ENCODE data around the gene CTNNA3. TPM values are rescaled to one million over a fixed set of nuclear protein-coding genes. Genes with fewer than 3 reads are reported as not detected.

CTNNA3 gene
- total RNA-seq, 1 experiment from 2014 or later, result 0.32 TPM

DNA sequence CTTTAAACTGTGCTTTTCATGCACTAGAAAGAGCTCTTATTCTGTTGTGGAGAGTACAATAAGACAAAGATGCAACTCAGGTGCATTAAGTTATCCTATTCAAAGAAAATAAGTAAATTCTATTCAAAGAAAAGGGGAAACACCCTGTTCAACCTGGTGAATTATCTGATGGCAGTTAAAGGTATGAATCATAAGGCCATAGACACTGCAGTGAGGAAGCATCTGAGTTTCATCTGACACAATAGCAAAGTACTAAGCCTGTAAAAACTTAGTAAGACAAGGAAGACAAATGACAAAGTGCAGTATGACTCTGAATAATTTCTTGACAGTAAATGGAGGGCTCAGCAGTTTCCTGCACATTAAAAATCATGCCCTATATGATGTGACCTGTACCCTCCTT lies 861.2 kb downstream of the CTNNA3 start:
- no TSS peak for BruUV-seq (replicated peaks)
- TF ChIP-seq, protein P1, sequence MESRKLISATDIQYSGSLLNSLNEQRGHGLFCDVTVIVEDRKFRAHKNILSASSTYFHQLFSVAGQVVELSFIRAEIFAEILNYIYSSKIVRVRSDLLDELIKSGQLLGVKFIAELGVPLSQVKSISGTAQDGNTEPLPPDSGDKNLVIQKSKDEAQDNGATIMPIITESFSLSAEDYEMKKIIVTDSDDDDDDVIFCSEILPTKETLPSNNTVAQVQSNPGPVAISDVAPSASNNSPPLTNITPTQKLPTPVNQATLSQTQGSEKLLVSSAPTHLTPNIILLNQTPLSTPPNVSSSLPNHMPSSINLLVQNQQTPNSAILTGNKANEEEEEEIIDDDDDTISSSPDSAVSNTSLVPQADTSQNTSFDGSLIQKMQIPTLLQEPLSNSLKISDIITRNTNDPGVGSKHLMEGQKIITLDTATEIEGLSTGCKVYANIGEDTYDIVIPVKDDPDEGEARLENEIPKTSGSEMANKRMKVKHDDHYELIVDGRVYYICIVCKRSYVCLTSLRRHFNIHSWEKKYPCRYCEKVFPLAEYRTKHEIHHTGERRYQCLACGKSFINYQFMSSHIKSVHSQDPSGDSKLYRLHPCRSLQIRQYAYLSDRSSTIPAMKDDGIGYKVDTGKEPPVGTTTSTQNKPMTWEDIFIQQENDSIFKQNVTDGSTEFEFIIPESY (IDR thresholded peaks at IDR 0.05; ENCODE audit: extremely low read depth, insufficient replicate concordance, low read length), result no peak
- TF ChIP-seq POLR2AphosphoS5 (IDR thresholded peaks at IDR 0.05; ENCODE audit: low read depth, low read length), result no peak
- no peak for TF ChIP-seq YY1 (IDR thresholded peaks at IDR 0.05; ENCODE audit: extremely low read depth, insufficient replicate concordance, low read depth, low read length)
- 0 out of 2 replicates have a peak, but pooled peaks have one; percentile 9 for TF ChIP-seq FOSL1 (IDR thresholded peaks at IDR 0.05; ENCODE audit: low read depth)
- TF ChIP-seq, protein P2, sequence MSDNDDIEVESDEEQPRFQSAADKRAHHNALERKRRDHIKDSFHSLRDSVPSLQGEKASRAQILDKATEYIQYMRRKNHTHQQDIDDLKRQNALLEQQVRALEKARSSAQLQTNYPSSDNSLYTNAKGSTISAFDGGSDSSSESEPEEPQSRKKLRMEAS (IDR thresholded peaks at IDR 0.05), result no peak
- Histone ChIP-seq H3K4me1 (ENCODE audit: control insufficient read depth in 1 of 2, insufficient read depth in 2 of 2, low read length in 2 of 2) (peaks cover 0 to 32% of the 10 kb centered on the region in 2 experiments; a peak in 2 of 4 replicates), H3K4me2 (ENCODE audit: low read length) (0 out of 2 replicates have a peak overlapping the region, but pooled peaks have one; percentile 39), H4K20me1 (ENCODE audit: insufficient read depth) (no peaks in the 10 kb centered on the region), H3K9ac (ENCODE audit: low read length) (no peak overlapping the region), H3K4me3 (replicated peaks in 1 of 2; ENCODE audit: low read depth in 1 of 2, low read length in 2 of 2) (no peak overlapping the region), H2AFZ (ENCODE audit: low read depth, low read length, poor library complexity, severe bottlenecking) (no peak overlapping the region), H3K27ac (ENCODE audit: low read depth, low read length) (no peak overlapping the region), H3K79me2 (ENCODE audit: insufficient read depth, low read length) (no peaks in the 10 kb centered on the region), H3K9me3 (ENCODE audit: control insufficient read depth in 1 of 2, insufficient read depth in 1 of 2, low read depth in 1 of 2, low read length in 2 of 2) (no peaks in the 10 kb centered on the region), H3K27me3 (ENCODE audit: insufficient read depth, low read length) (no peaks in the 10 kb centered on the region), H3K9me2 (ENCODE audit: insufficient read depth) (no peaks in the 10 kb centered on the region), H3K36me3 (ENCODE audit: control insufficient read depth in 1 of 2, insufficient read depth in 2 of 2, low read length in 2 of 2) (no peaks in the 10 kb centered on the region)
- ChIA-PET CTCF (no interaction called here), RAD21 (ENCODE audit: low non-redundant PET in 1 of 2, low total read pairs in 2 of 2, uncharacterized antibody in 2 of 2, unreplicated experiment in 2 of 2) (no interaction called here), POLR2A (no interaction called here)
- intact Hi-C loops (cut with micrococcal nuclease), result no loop called here
- ATAC-seq, result no peak
- DNase-seq (ENCODE audit: low read depth, low spot score), result no peak

DNA sequence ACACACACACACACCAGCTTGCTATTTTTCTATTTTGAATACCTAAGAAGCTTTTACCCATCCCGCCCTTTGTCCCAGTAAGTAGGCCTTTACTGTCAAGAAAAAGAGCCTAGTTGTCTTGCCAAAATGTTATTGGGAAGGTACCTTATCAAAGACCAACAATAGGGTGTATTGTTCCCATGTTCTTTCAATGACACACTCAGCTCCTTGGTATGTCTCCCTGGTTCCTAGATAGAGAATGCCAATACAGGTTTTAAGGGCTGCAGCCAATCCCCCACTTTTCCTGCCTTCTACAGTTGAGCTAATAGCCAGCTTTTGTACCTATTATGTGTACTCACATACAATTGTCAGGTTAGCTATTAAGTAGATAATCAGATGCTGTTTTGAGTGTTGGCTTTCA lies 862.1 kb downstream of the CTNNA3 start:
- CTCF ChIA-PET, result no interaction called here
- intact Hi-C loops (cut with micrococcal nuclease), result no loop called here

More for the DNA sequence above, 862.1 kb downstream of the CTNNA3 start:
- Histone ChIP-seq H3K79me2 (ENCODE audit: insufficient read depth, low read length) (no peaks in the 10 kb centered on the region), H3K27ac (ENCODE audit: low read depth, low read length) (no peak overlapping the region), H3K9me2 (ENCODE audit: insufficient read depth) (no peaks in the 10 kb centered on the region), H3K4me3 (replicated peaks in 1 of 2; ENCODE audit: low read depth in 1 of 2, low read length in 2 of 2) (no peak overlapping the region), H3K27me3 (ENCODE audit: insufficient read depth, low read length) (no peaks in the 10 kb centered on the region), H3K9ac (ENCODE audit: low read length) (no peak overlapping the region), H4K20me1 (ENCODE audit: insufficient read depth) (no peaks in the 10 kb centered on the region), H3K4me2 (ENCODE audit: low read length) (peak overlapping the region; percentile 39), H3K36me3 (ENCODE audit: control insufficient read depth in 1 of 2, insufficient read depth in 2 of 2, low read length in 2 of 2) (no peaks in the 10 kb centered on the region), H2AFZ (ENCODE audit: low read depth, low read length, poor library complexity, severe bottlenecking) (peak overlapping the region; percentile 5), H3K4me1 (ENCODE audit: control insufficient read depth in 1 of 2, insufficient read depth in 2 of 2, low read length in 2 of 2) (peaks cover 0 to 34% of the 10 kb centered on the region in 2 experiments; a peak in 2 of 4 replicates), H3K9me3 (ENCODE audit: control insufficient read depth in 1 of 2, insufficient read depth in 1 of 2, low read depth in 1 of 2, low read length in 2 of 2) (no peaks in the 10 kb centered on the region)
- RAD21 ChIA-PET (ENCODE audit: low non-redundant PET in 1 of 2, low total read pairs in 2 of 2, uncharacterized antibody in 2 of 2, unreplicated experiment in 2 of 2), result no interaction called here
- BruUV-seq (replicated peaks), result no TSS peak
- ATAC-seq, result peak; percentile 72
- no peak for DNase-seq (ENCODE audit: low read depth, low spot score)
- TF ChIP-seq, protein P3, sequence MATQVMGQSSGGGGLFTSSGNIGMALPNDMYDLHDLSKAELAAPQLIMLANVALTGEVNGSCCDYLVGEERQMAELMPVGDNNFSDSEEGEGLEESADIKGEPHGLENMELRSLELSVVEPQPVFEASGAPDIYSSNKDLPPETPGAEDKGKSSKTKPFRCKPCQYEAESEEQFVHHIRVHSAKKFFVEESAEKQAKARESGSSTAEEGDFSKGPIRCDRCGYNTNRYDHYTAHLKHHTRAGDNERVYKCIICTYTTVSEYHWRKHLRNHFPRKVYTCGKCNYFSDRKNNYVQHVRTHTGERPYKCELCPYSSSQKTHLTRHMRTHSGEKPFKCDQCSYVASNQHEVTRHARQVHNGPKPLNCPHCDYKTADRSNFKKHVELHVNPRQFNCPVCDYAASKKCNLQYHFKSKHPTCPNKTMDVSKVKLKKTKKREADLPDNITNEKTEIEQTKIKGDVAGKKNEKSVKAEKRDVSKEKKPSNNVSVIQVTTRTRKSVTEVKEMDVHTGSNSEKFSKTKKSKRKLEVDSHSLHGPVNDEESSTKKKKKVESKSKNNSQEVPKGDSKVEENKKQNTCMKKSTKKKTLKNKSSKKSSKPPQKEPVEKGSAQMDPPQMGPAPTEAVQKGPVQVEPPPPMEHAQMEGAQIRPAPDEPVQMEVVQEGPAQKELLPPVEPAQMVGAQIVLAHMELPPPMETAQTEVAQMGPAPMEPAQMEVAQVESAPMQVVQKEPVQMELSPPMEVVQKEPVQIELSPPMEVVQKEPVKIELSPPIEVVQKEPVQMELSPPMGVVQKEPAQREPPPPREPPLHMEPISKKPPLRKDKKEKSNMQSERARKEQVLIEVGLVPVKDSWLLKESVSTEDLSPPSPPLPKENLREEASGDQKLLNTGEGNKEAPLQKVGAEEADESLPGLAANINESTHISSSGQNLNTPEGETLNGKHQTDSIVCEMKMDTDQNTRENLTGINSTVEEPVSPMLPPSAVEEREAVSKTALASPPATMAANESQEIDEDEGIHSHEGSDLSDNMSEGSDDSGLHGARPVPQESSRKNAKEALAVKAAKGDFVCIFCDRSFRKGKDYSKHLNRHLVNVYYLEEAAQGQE (IDR thresholded peaks at IDR 0.05; ENCODE audit: low read depth), result no peak
- TF ChIP-seq JUND (IDR thresholded peaks at IDR 0.05), result peak; percentile 14; the same call in 1 of the 2 replicates
- POLR2A ChIA-PET, result no interaction called here
